ENCODE measurements around the gene CPA1.

The CPA1 gene

DNA sequence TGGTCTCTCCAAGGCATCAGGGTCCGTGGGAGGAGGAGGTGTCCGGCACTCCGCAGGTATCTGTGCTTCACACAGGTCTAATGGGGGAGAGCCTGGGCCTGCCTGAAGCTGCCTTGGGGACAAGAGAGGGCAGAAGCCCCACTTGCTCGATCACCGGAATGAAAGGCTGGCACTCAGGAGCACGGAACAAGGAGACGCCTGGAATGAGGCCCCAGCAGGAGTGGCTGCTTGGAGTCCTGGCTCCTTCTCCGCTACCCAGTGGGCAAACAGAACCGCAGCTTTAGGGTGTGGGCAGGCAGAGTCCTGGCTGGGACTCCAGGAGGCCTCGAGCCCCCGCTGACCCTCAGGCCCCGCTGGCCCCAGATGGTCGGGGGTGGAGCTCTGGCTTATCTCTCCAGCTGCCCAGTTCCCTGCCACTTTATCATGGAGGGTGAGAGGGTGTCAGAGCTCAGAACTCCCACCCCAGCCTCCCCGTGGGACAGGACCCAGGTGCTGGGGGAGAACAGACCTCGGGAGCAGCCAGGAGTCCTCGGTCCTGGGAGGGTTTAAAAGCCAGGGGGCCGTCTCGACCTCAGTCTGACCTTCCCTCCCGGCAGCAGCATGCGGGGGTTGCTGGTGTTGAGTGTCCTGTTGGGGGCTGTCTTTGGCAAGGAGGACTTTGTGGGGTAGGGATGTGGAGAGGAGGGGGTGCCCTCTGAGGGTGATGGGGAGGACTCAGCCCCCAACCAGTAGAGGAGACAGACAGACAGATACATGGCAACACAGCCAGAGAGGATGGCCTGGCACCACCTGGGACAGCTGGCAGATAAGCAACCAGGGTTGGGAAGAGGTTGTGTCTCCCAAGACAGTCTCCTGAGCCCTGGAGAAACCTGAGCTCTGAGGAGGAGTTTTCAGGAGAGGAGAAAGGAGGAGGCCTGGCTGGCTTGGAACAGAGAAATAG, at the start of gene CPA1:
Gene CPA1, plus strand, starts transcription at position 574 of the 940 bp plus-strand sequence. Its CDS starts 27 bp downstream, at position 601.
- no peak for DNase-seq

DNA sequence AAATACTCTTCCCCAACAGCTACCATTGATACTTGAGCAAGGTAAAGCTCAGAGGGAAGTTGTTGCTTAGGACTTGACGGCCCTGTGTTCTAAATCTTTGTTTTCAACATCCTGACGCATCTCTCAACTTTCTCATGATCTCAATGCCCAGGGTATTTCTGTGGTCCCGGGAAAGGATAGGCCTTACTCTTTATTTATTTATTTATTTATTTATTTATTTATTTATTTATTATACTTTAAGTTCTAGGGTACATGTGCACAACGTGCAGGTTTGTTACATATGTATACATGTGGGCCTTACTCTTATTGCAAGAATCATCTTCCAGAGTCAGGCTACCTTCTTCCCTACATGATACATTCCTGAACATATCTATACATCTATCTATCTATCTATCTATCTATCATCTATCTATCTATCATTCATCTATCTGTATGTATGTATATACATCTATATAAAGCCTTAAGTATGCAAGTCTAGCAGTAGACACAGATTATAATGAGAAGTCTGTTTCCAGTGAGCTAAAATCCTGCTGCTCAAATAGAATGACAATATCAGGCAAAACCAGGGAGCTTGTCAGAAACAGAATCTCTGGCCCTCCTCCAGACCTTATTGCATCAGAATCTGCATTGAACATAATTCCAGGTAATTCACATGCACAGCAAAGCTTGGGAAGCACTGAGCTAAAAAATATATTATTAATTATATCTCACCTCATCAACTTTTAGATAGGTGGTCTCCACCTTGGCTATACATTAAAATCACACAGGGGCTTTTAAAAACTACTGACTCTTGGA, 47.8 kb upstream of the CPA1 start:
- DNase-seq, result no peak

DNA sequence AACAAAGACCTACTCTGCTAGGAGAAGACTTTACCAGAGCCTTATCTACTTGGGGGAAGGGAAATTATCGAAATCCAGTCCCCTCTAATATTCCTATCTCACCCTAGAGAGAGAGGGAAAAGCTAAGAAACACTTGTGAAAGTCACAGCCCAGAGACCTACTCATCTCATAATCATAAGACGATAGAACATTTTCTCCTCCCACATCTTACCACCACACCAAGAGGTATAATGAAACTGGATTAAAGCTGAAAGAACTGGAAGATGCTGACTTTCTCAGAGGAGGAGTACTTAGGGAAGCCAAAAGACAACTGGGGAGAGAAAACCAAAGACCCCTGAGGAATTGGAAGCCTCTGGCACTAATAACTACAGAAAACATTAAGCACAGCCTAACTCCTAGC, 46.5 kb upstream of the CPA1 start:
- DNase-seq, result no peak

DNA sequence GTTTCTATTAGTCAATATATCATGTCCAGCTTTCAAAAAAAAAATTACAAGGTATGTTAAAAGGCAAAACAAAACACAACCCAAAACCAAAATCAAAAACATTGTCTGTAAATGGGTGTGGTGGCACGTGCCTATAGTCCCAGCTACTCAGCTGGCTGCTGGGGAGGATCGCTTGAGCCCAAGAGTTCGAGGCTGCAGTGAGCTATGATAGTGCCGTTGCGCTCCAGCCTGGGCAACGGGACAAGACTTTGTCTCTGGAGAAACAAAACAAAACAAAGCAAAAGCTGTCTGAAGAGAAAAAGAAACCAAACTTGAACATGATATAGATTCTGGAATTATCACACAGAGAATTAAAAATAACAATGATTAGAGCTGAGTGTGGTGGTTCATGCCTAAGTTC, 46.0 kb upstream of the CPA1 start:
- DNase-seq, result no peak

DNA sequence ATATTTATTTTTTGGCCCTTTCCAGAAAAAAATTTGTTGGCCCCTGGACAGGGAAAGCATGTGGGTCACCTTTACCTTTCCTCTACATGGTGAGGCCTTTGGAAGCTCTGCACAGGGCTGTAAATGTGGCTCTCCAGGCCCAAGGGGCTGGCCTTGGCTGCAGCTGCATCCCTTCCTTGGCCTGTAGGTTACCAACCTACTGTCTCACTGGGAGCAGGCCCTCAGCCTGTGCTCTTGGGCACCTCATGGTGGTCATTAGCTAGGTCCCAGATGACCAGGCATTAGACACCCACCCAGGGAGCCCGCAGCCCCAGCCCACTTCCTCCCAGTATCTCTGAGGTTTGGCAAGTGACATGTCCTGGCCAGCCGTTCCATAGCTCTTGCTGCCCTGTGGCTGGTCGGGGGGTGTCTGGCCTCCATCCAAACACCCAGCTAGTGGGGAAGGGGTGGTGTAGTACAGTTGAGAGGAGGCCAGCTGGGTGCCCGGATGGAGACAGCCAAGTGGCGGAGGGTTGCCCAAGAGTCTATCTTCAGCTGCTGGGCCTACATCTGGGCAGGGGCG, 42.8 kb upstream of the CPA1 start:
- DNase-seq, result no peak

DNA sequence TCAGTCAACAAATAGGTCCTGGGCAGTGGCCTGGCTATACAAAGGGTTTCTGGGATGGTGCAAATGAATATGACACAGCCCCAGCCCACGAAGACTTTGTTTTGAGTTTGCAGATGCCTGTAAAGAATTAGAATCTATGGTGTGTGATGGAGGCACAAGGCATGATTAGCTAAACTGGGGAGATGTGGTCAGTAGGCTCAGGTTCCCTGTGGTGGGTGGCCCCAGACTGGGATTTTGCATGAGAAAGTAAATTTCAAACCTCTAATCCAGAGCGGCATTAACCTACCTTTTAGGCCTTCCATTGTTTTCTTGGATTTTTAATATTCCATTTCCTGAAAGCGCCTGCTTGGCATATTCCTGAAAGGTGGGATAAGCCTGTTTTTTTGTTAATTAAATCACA, 42.1 kb upstream of the CPA1 start:
- no peak for DNase-seq

DNA sequence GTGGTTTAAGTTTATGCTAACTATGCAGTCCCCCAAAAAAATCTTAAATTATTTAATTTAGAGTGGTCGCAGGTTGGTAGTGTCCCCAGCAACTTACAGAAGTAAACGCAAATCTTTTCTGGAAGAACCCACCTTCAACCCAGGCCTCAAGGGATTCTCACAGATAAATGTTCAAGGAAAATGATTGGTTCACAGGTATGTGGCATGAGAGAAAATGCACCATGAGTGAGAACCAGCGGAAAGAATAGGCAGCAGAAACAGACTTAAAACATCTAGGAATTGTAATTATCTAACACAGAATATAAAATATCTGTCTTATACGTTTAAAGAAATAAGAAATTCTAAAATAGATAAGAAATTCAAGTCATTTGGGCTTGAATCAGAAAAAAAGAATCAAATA, 38.4 kb upstream of the CPA1 start:
- DNase-seq, result no peak

DNA sequence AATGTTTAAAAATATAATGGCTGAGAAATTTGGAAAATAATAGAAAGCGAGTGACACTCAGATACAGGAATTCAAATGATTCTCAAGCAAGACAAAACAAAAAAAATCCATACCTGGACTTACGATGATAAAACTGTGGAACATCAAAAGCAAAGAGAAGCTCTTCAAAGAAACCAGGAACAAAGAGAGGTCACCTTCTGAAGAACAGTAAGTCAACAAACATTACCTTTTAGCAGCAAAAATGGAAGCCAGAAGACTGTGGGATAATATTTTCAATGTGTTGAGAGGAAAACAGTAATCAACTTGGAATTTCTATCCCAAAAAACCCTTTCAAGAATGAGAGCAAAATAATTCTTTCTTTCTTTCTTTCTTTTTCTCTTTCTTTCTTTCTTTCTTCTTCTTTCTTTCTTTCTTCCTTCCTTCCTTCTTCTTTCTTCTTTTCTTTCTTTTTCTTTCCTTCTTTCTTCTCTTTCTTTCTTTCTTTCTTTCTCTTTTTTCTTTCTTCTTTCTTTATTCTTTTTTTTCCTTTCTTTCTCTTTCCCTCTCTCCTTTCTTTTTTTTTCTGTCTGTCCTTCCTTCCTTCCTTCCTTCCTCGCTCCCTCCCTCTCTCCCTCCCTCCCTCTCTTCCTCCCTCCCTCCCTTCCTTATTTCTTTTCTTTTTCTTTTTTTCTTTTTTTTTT, 37.5 kb upstream of the CPA1 start:
- DNase-seq, result no peak

DNA sequence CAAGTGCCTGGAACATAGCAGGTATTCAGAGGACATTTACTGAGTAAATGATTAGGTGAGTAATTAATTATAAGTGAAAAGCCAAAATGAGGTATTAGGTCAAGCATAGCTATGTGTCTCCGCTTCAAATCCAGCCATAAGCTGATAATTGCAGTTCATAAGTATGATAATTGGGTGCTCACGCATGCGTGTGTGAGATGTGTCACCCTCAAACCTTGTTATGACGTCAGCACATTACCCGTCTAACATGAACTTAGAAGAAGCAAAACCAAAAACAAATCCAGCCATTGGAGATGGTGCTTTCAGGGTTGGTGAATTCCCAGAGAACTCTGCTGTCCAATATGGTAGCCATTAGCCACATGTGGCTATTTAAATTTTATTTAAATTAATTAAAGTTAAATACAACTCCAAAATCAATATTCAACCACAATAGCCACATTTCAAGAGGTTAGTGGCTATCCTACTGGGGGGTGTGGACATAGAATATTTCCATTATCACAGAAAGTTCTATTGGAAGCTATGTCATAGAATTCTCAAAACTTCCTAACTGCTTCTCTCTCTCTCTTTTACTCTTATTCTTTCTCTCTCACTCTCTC, 35.9 kb upstream of the CPA1 start, which contains the start of gene CPA5:
Gene CPA5, plus strand, starts transcription at position 546 of the 596 bp plus-strand sequence. CDS start 1,670 bp downstream, outside the sequence.
- no peak for DNase-seq

DNA sequence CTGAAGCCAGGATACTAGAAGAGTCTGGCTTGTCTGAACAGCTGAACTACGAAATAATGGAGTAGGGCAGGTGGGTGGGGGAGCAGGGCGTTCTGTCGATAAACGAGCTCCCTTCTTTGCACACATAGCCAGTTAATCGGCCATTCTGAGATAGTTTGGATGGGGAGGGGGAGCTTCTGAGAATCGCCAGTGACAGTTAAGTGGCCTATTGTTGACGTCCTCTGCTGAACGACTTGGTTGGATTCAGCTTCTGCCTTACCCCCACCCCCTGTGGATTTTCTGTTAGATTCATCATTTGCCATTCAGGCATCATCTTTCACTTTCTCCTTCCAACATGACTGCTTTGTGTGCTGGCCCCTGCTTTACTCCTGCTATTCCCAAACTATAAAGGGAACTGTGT, 35.2 kb upstream of the CPA1 start:
- no peak for DNase-seq

DNA sequence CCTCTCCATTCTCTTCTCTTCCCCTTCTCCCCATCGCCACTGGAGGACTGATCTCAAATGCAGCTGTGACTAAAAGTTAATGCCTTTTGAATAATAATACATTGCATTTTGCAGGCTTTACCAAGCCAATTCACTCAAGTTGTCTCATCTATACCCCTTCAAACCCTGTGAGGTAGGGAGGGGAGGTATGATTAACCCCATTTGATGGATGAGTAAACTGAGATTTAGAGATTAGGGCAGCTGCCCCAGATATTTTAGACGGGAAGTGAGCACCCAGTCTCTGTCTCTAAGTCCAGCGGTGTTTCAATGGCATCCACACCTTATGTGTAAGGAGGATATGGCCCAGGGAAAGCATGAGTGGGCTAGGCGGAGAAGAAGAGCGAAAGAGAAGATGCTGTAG, 34.6 kb upstream of the CPA1 start:
- no peak for DNase-seq

DNA sequence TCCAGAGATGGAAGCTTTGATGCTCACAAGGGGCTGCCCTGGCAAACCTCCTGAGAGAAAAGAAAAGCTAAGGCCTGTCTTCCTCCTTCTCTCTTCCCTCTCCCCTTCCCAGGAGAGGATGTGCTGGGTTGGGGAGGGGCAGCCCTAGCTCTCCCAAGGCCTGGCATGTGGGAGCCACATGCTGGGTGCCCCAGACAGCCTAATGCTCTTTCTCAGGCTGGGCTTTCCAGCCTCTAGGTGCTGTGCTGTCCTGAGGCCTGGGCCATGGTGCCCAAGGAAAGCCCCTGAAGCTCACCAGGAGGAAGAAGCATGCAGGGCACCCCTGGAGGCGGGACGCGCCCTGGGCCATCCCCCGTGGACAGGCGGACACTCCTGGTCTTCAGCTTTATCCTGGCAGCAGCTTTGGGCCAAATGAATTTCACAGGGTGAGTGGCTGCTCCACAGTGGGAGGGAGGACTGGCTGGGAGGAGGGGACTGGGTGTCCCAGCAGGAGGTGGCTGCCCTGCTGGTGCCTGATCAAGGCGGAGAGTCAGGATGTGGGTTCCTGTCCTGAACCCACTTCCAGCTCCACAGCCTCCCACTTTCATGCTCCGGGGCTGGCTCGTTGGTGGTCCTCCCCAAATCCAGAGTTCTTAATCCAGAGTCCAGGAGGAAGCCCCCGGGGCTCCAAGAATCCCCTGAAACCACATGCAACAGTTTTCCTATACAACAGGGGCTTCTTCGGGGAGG, 34.0 kb upstream of the CPA1 start:
- no peak for DNase-seq

DNA sequence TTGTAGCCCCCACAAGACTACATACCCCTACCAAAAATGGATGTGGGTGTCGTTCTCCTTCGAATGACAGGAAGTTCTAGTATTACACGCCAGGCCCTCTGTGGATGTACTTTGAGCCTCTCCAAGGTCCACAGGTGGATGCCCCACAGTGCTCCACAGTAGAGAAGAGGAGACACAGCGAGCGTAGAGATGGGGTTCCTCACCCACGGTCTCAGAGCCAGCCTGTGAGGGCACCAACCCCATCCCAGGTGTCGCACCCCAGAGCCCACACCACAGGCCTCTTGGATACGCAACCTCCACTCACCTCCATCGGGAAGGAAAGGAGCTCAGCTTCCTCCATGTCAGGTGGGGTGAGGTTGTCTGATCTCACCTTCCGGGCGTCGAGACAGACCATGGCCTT, 33.4 kb upstream of the CPA1 start:
- DNase-seq, result no peak

DNA sequence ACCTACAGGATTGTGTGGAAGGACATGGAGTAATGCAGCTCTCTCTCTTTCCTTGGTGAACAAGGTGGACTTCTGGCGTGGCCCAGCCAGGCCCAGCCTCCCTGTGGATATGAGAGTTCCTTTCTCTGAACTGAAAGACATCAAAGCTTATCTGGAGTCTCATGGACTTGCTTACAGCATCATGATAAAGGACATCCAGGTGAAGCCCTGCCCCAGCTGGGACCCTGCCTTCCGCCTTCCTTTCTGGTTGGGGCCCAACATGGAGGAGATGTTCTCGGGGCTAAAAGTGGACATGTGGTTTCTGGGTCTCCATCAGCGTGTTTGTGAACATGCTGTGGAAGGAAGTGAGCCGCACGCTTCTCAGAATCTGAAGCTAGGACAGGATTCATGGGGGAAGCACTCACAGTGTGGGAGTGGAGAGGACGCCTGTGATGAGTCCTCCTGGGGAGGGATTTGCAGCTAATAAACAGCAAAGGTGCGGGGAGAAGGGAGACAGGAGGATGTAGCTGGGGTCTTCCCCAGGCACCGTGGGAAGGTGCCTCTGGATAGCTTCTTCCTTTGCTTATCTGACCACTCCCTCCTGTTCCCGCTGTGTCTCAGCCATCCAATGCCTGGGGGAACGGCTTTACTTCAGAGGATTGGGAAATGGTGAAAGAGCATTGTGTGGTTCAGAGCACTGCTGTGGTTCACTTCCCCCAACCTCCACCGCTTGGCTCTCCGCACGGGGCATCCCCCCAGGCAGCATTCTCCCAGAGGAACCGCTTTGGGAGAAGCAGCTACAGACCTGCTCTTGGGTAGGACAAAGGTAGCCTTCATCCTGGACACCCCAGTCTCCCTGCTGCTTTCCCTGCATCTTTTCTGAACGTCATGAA, 30.1 kb upstream of the CPA1 start:
- DNase-seq, result no peak

DNA sequence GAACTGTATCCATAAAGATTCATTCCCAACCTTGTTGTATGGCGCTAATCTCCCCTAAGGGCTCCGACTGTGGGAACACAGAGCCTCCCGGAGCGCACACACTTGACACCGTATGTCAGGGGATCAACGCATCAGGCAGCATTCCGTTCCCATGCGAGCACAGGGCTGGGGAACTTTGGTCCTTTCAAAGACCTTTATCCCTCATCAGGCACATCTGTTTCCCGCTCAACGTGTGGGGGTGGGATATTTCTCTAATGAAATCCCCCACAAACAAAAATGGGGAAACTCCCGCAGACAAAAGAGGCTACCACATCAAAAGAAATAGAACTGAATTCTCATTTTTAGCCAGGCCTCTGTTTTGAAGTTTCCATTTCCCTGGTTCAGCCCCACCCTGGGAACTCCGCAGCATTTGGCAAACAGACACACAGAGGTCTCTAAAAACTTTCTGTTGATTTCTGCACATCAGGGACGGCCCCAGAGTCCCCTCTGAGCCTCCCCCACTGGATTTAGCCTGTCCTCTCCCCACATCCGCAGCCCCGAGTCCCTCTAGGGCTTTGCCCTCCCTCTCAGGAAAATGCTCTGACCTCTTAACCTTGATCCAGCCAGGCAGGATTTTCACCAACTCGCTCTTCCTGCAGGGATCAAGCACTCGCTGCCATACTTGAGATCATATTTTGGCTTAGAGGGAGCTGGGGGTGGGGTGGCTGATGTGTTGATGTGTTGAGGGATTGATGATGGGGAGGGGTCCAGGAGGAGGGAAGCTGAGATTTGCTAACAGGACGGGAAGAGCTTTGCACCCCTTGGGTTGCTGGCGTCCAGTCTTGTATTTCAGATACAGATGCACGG, 29.1 kb upstream of the CPA1 start:
- no peak for DNase-seq

DNA sequence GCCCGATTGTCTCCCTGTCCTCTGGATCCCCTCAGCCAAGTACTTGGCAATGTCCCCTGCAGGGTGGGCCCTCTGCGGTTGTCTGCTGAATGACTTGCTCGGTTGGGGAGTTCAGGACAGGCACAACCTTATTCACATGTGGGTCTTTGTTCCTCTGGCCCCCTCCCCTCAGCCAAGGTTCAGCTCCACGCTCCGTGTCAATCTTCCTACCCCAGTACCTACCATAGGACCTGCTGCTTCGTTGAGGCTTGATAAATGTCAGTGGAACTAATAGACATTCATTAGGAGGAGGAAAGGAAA, 28.6 kb upstream of the CPA1 start:
- no peak for DNase-seq

DNA sequence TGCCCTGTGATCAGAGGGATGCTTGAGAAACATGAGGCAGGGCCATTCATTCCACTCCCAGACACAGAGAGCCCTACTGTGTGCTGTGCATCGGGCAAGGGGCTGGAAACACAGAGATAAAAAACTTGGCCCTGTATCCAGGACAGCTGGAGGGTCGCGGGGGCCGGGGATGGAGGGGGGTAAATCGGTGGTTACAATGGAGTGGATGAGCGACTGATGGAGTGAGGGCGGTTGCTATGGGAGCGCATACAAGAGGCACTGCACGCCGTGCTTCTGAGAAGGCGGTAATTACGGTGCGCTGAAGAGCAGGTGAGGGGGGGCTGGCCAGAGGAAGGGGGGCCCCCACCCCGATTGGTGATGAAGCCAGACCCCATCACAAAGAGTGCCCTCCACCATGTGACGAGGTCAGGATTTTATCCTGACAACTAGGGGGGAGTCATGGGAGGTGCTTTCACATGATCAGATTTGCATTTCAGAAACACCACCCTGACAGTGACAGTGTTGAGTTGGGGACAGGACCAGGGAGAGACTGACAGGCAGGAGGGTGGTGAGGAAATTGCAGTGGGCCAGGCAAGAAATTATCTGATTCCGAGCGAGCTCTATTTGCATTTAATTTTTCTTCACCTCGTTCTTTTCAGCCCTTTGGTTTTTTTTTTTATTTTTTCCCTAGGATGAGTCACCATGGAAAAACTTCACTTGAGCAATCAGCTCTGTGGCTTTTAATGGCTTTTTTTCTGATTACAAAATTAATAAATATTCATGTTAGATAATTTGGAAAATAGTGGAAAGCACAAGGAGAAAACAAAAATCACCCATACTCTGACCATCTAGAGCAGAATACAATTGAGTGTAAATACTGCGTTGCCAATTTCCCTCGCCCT, 27.9 kb upstream of the CPA1 start:
- DNase-seq, result no peak

DNA sequence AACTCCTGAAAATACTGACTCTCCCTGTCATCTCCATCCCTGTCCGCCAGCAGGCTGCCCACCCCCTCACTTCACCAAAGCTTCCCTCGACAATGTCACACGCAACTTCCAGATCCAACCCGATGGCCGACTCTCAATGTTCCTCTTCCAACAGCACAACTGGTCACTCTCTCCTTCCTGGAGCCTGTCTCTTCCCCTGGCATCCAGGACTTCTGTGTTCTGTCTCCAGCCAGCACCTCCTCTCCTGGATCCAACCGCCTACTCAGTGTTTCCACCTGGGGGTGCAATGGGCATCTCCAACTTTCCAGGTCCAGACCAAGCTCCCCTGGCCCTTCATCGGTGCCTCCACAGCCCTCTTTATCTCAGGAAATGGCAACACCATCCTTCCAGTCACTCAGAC, 27.1 kb upstream of the CPA1 start:
- no peak for DNase-seq
